ENCODE measurements around the gene UCP3.

- TF ChIP-seq CTCF (conservative IDR thresholded peaks at IDR 0.05; ENCODE audit: low read length) (no peak), EZH2phosphoT487 (IDR thresholded peaks at IDR 0.05; ENCODE audit: borderline replicate concordance, low read depth, low read length) (no peak)
These were observed 40.4 kb downstream of the UCP3 start for GRCh38 chr11:73968356-73968966.
